ENCODE results near the gene ALCAM. TPM values are rescaled to one million over a fixed set of nuclear protein-coding genes. Genes with fewer than 3 reads are reported as not detected.
"Not testable (repeated sequence)": the region's sequence is repeated elsewhere in the genome, so short reads cannot be mapped to it uniquely, and the experiment has no call there.

The ALCAM gene
- total and polyA plus RNA-seq, 2 of the 8 experiments (the other 6 are each of a cell fraction or from before 2014, with no cell fraction given) = 10.8 to 33.0 TPM

DNA sequence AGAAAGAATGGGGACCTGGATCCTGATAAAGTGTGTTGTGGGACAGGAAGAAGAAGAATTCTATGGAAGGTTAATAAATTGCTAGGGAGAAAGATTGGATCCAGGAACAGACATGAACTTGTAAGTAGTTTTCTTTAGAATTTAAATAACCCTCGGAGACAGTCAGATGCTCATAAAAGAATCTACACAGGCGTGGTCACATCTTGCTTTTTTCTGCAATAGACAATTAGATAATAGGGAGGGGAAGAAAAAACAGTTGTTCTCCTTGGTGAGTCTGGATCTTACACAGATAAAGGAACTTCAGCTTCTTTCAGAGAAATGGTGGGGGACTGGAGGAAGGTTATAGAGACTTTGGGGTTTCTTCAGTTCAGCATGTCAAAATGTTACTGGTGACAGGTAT is 232.6 kb downstream of the ALCAM start (continued):
- TF ChIP-seq SP1 (IDR thresholded peaks at IDR 0.05; ENCODE audit: low read depth, low read length) = no peak
- TF ChIP-seq CBX5 (IDR thresholded peaks at IDR 0.05; ENCODE audit: low read depth, low read length) = no peak
- no peak for TF ChIP-seq KDM1A (IDR thresholded peaks at IDR 0.05; ENCODE audit: borderline replicate concordance, low read length)
- TF ChIP-seq NANOG (IDR thresholded peaks at IDR 0.05; ENCODE audit: insufficient read depth, low read depth, low read length, poor library complexity, severe bottlenecking) = no peak
- no peak for TF ChIP-seq GTF2F1 (IDR thresholded peaks at IDR 0.05; ENCODE audit: borderline replicate concordance, low read depth, low read length)

GRCh38 chr3:105601756-105602155 is 235.0 kb downstream of the ALCAM start:
- H3K79me1 ChIP-seq (ENCODE audit: low read depth, low read length); POLR2A ChIA-PET (ENCODE audit: partially characterized antibody); H4K91ac ChIP-seq (replicated peaks; ENCODE audit: insufficient read length, low read length); H2AK5ac ChIP-seq (ENCODE audit: low read depth, low read length); H2BK15ac ChIP-seq (ENCODE audit: low read length); H3K23me2 ChIP-seq (ENCODE audit: low read depth, low read length); H3K4me2 ChIP-seq (ENCODE audit: insufficient read depth in 1 of 2, low read depth in 2 of 2, low read length in 2 of 2); H2BK20ac ChIP-seq (ENCODE audit: low read length); H2AFZ ChIP-seq (ENCODE audit: low read length); H3K9ac ChIP-seq (replicated peaks in 1 of 4; ENCODE audit: extremely low read depth in 1 of 4, low read depth in 3 of 4, low read length in 3 of 4); H3K4me3 ChIP-seq (ENCODE audit: extremely low read depth in 1 of 4, insufficient read depth in 2 of 4, low read depth in 3 of 4, low read length in 4 of 4); H3K56ac ChIP-seq (replicated peaks; ENCODE audit: insufficient read length, low read depth, low read length); H4K20me1 ChIP-seq (replicated peaks in 1 of 2; ENCODE audit: control insufficient read depth in 1 of 2, insufficient read depth in 2 of 2, low read length in 2 of 2); H2BK12ac ChIP-seq (ENCODE audit: low read depth, low read length); H3K4ac ChIP-seq (replicated peaks; ENCODE audit: insufficient read length, low read depth, low read length); H3K27ac ChIP-seq (ENCODE audit: low read depth, low read length); H4K5ac ChIP-seq (ENCODE audit: insufficient read length, low read depth, low read length); CTCF ChIA-PET (ENCODE audit: partially characterized antibody); H3K14ac ChIP-seq (ENCODE audit: insufficient read length); H2BK5ac ChIP-seq (ENCODE audit: low read depth, low read length); DNase-seq (ENCODE audit: low read depth in 1 of 2, low spot score in 2 of 2); H3K4me1 ChIP-seq (replicated peaks in 1 of 4; ENCODE audit: control insufficient read depth in 3 of 4, insufficient read depth in 4 of 4, low read length in 3 of 4); FAIRE-seq; H3K27me3 ChIP-seq (replicated peaks in 1 of 4; ENCODE audit: control insufficient read depth in 3 of 4, extremely low read depth in 1 of 4, insufficient read depth in 3 of 4, low read length in 3 of 4); H3K23ac ChIP-seq (ENCODE audit: insufficient read length); H3K9me3 ChIP-seq (ENCODE audit: insufficient read depth in 2 of 2, low read depth in 1 of 2, low read length in 1 of 2); H2BK120ac ChIP-seq (replicated peaks; ENCODE audit: low read depth, low read length); H3K79me2 ChIP-seq (ENCODE audit: control insufficient read depth in 1 of 2, insufficient read depth in 2 of 2, low read length in 2 of 2); H4K8ac ChIP-seq (ENCODE audit: extremely low read depth, insufficient read depth, low read length); H3K36me3 ChIP-seq (ENCODE audit: control insufficient read depth in 2 of 4, insufficient read depth in 4 of 4, low read length in 3 of 4); H3K18ac ChIP-seq (ENCODE audit: extremely low read depth, low read length): not testable (repeated sequence)
- WGBS, 2 experiments (ENCODE audit: extremely low coverage in 1 of 2, insufficient coverage in 1 of 2, insufficient read length in 1 of 2, insufficient replicate concordance in 2 of 2, low coverage in 1 of 2, low lambda C conversion rate in 2 of 2, missing lambda C conversion rate in 1 of 2) = 100% methylated on average over 1 of the region's 1 CpG; no CpG with 5 or more reads in 1 of the 2 experiments

Measured in H1 (cell line).